Astrocyte of the spinal cord (primary cell): ENCODE results near the gene ATP8B4.
"Not testable (repeated sequence)": the region's sequence is repeated elsewhere in the genome, so short reads cannot be mapped to it uniquely, and the experiment has no call there.

Source experiments
- DNase-seq: peaks from one replicate; pipeline ENCODE4 v3.0.0; 2011; ENCODE audit warnings: low read depth, low spot score
- H3K4me3 ChIP-seq: 2 replicates; pipeline ENCODE4 v1.5.1; 2011; ENCODE audit warnings: low read depth, mild to moderate bottlenecking, low read length, moderate library complexity
- CTCF ChIP-seq: IDR thresholded peaks from 2 replicates; pipeline ENCODE4 v1.5.1; 2012; ENCODE audit warnings: low read depth, mild to moderate bottlenecking, low read length, inconsistent platforms
- in situ Hi-C: cut with HindIII; loops from 2 replicates; pipeline ENCODE4 v1.10.0; 2017; ENCODE audit warnings: low sequenced_read_pairs

Gene ATP8B4

GRCh38 chr15:50140098-50140497 lies 21.1 kb upstream of the ATP8B4 start:
- in situ Hi-C loops: no loop called here
- DNase-seq: no peak
- H3K4me3 ChIP-seq: no peak overlapping the region
- no peak for TF ChIP-seq CTCF

GRCh38 chr15:50138391-50138790 lies 19.4 kb upstream of the ATP8B4 start:
- no peak for DNase-seq
- in situ Hi-C loops: no loop called here
- TF ChIP-seq CTCF: no peak
- H3K4me3 ChIP-seq: no peak overlapping the region

- no peak for DNase-seq
- TF ChIP-seq CTCF: peak; percentile 4
- in situ Hi-C loops: no loop called here
- H3K4me3 ChIP-seq: no peak overlapping the region
These were observed 18.9 kb upstream of the ATP8B4 start for GRCh38 chr15:50137893-50138292.

- in situ Hi-C loops: no loop called here
- no peak overlapping the region for H3K4me3 ChIP-seq
- peak; percentile 93 for DNase-seq
- no peak for TF ChIP-seq CTCF
These were observed 18.3 kb upstream of the ATP8B4 start for GRCh38 chr15:50137330-50137761.

GRCh38 chr15:50135031-50135551 lies 16.1 kb upstream of the ATP8B4 start:
- TF ChIP-seq CTCF: no peak
- DNase-seq: no peak
- H3K4me3 ChIP-seq: no peak overlapping the region
- in situ Hi-C loops: no loop called here

- TF ChIP-seq CTCF: no peak
- H3K4me3 ChIP-seq: no peak overlapping the region
- in situ Hi-C loops: no loop called here
- DNase-seq: peak; percentile 85
These were observed 15.5 kb upstream of the ATP8B4 start for GRCh38 chr15:50134524-50135024.

- H3K4me3 ChIP-seq, in situ Hi-C loops, DNase-seq: not testable (repeated sequence)
These were observed 13.4 kb upstream of the ATP8B4 start for GRCh38 chr15:50132251-50132984.
